HL-60 (cell line): ENCODE data around the gene IDE.

Experiments
- DNase-seq, 2 experiments: peaks; one replicate each; pipeline ENCODE4 v3.0.0-alpha.2; 2010 to 2020; ENCODE audit warnings: low read depth in 1 of 2, low spot score in 1 of 2
- H3K27ac ChIP-seq: fragments of 250-450 bp; sonication (Bioruptor Pico); replicated peaks from 2 replicates; pipeline ENCODE4 v1.5.1; 2020; ENCODE audit warnings: mild to moderate bottlenecking, moderate library complexity
- H3K27me3 ChIP-seq: fragments of 250-450 bp; sonication (Bioruptor Pico); 2 replicates; pipeline ENCODE4 v1.5.1; 2021; ENCODE audit warnings: mild to moderate bottlenecking, moderate library complexity; ENCODE audit not compliant: insufficient read depth, poor library complexity, severe bottlenecking
- H3K4me3 ChIP-seq: replicated peaks from 2 replicates; pipeline ENCODE4 v1.5.1; 2011; ENCODE audit warnings: mild to moderate bottlenecking, control low read depth, low read length; ENCODE audit not compliant: insufficient read depth
- CTCF ChIP-seq: IDR thresholded peaks from one replicate; pipeline ENCODE4 v1.5.1; 2011; ENCODE audit warnings: low read length, control low read depth, inconsistent platforms; ENCODE audit not compliant: insufficient read depth
- GABPA ChIP-seq: IDR thresholded peaks from 2 replicates; pipeline ENCODE4 v1.6.1; 2012; ENCODE audit warnings: low read depth
- POLR2AphosphoS5 ChIP-seq: IDR thresholded peaks from 2 replicates; pipeline ENCODE4 v1.6.1; 2012; ENCODE audit warnings: low read depth
- REST ChIP-seq: IDR thresholded peaks from 2 replicates; pipeline ENCODE4 v1.6.1; 2012; ENCODE audit warnings: low read depth; ENCODE audit not compliant: insufficient replicate concordance
- SPI1 ChIP-seq: IDR thresholded peaks from 2 replicates; pipeline ENCODE4 v1.6.1; 2012; ENCODE audit warnings: low read depth, mild to moderate bottlenecking, borderline replicate concordance

Gene IDE

GRCh38 chr10:92492748-92493240 is 81.1 kb downstream of the IDE start:
- Histone ChIP-seq H3K27ac (no peak overlapping the region), H3K4me3 (no peak overlapping the region), H3K27me3 (no peaks in the 10 kb centered on the region)
- no peak for TF ChIP-seq GABPA
- no peak for TF ChIP-seq SPI1
- no peak for TF ChIP-seq REST
- TF ChIP-seq POLR2AphosphoS5 = no peak
- TF ChIP-seq CTCF = no peak
- no peak for DNase-seq

GRCh38 chr10:92490387-92490786 is 83.5 kb downstream of the IDE start:
- TF ChIP-seq CTCF (no peak), POLR2AphosphoS5 (no peak), SPI1 (no peak), REST (no peak), GABPA (no peak)
- H3K27ac ChIP-seq = no peak overlapping the region
- DNase-seq = no peak
- no peak overlapping the region for H3K4me3 ChIP-seq
- H3K27me3 ChIP-seq = no peaks in the 10 kb centered on the region

GRCh38 chr10:92486637-92487036 is 87.3 kb downstream of the IDE start:
- H3K4me3 ChIP-seq = no peak overlapping the region
- TF ChIP-seq SPI1 (peak; percentile 99), CTCF (no peak), GABPA (no peak), REST (no peak), POLR2AphosphoS5 (no peak; the same call in 1 of the 2 replicates)
- DNase-seq = peak; percentile 68 to 71
- peak overlapping the region; percentile 62 for H3K27ac ChIP-seq
- no peaks in the 10 kb centered on the region for H3K27me3 ChIP-seq
